Neural cell (in vitro differentiated cells): ENCODE results near the gene CDK5RAP2. TPM values are rescaled to one million over a fixed set of nuclear protein-coding genes. Genes with fewer than 3 reads are reported as not detected.

Experiments
- H2AFZ ChIP-seq: fragments of 200-600, 300-800 bp; sonication (generic), shearing (Covaris generic); 2 replicates; pipeline ENCODE4 v1.6.0; 2014; ENCODE audit warnings: low read depth, mild to moderate bottlenecking, antibody characterized with exemption, low read length, moderate library complexity
- H3F3A ChIP-seq: fragments of 200-600 bp; shearing (Covaris generic); 2 replicates; pipeline ENCODE4 v1.6.1; 2016; ENCODE audit warnings: mild to moderate bottlenecking, moderate library complexity, mixed read lengths, antibody characterized with exemption, low read length; ENCODE audit not compliant: insufficient read depth, poor library complexity, severe bottlenecking
- H3K27ac ChIP-seq: fragments of 200-600, 300-800 bp; sonication (generic), shearing (Covaris generic); 2 replicates; pipeline ENCODE4 v1.5.1; 2014; ENCODE audit warnings: mild to moderate bottlenecking, low read length, moderate library complexity
- H3K27me3 ChIP-seq: fragments of 300-800, 200-600 bp; sonication (generic), shearing (Covaris generic); 2 replicates; pipeline ENCODE4 v1.6.0; 2014; ENCODE audit warnings: mild to moderate bottlenecking, low read depth, low read length, moderate library complexity; ENCODE audit not compliant: insufficient read depth
- H3K36me3 ChIP-seq: fragments of 300-800, 200-600 bp; sonication (generic), shearing (Covaris generic); 2 replicates; pipeline ENCODE4 v1.5.1; 2014; ENCODE audit warnings: mild to moderate bottlenecking, antibody characterized with exemption, low read length, moderate library complexity; ENCODE audit not compliant: insufficient read depth
- H3K4me2 ChIP-seq: fragments of 300-800, 200-600 bp; sonication (generic), shearing (Covaris generic); 2 replicates; pipeline ENCODE4 v1.6.0; 2014; ENCODE audit warnings: mild to moderate bottlenecking, low read length
- H3K4me3 ChIP-seq: fragments of 300-800, 200-600 bp; sonication (generic), shearing (Covaris generic); 2 replicates; pipeline ENCODE4 v1.5.1; 2014; ENCODE audit warnings: mild to moderate bottlenecking, low read length, moderate library complexity
- H3K79me2 ChIP-seq: fragments of 200-600 bp; shearing (Covaris generic); replicated peaks from 2 replicates; pipeline ENCODE4 v1.6.0; 2014; ENCODE audit warnings: mild to moderate bottlenecking, low read length, moderate library complexity; ENCODE audit not compliant: insufficient read depth
- H3K9ac ChIP-seq: fragments of 300-800, 200-600 bp; sonication (generic), shearing (Covaris generic); 2 replicates; pipeline ENCODE4 v1.6.1; 2016; ENCODE audit warnings: mild to moderate bottlenecking, low read length, mixed read lengths
- H3K9me2 ChIP-seq: fragments of 200-600 bp; shearing (Covaris generic); 2 replicates; pipeline ENCODE4 v1.6.1; 2016; ENCODE audit warnings: mild to moderate bottlenecking, low read length, mixed read lengths; ENCODE audit not compliant: insufficient read depth
- H3K9me3 ChIP-seq: fragments of 200-600, 300-800 bp; sonication (generic), shearing (Covaris generic); 2 replicates; pipeline ENCODE4 v1.6.1; 2016; ENCODE audit warnings: mild to moderate bottlenecking, mixed run types, low read length, moderate library complexity, mixed read lengths
- H4K20me1 ChIP-seq: fragments of 200-600 bp; shearing (Covaris generic); 2 replicates; pipeline ENCODE4 v1.6.1; 2016; ENCODE audit warnings: mild to moderate bottlenecking, mixed run types; ENCODE audit not compliant: insufficient read depth
- EP300 ChIP-seq: fragments of 450-650 bp; conservative IDR thresholded peaks from 2 replicates; pipeline ENCODE4 v1.6.1; 2014; ENCODE audit warnings: antibody characterized with exemption, mild to moderate bottlenecking, moderate library complexity; ENCODE audit not compliant: poor library complexity, severe bottlenecking
- EZH2 ChIP-seq: fragments of 200-600, 300-800 bp; shearing (Covaris generic), sonication (generic); IDR thresholded peaks from 2 replicates; pipeline ENCODE4 v1.6.1; 2014; ENCODE audit warnings: antibody characterized with exemption, low read length, borderline replicate concordance, mild to moderate bottlenecking; ENCODE audit not compliant: insufficient read depth, poor library complexity, severe bottlenecking
- MXI1 ChIP-seq: fragments of 450-650 bp; conservative IDR thresholded peaks from 2 replicates; pipeline ENCODE4 v1.6.1; 2014; ENCODE audit warnings: antibody characterized with exemption, mild to moderate bottlenecking; ENCODE audit not compliant: poor library complexity, severe bottlenecking
- POLR2AphosphoS5 ChIP-seq: IDR thresholded peaks from 2 replicates; pipeline ENCODE4 v1.6.1; 2012
- RAD21 ChIP-seq: fragments of 450-650 bp; conservative IDR thresholded peaks from 2 replicates; pipeline ENCODE4 v1.6.1; 2014; ENCODE audit warnings: antibody characterized with exemption, mild to moderate bottlenecking, moderate library complexity
- SMC3 ChIP-seq: fragments of 450-650 bp; conservative IDR thresholded peaks from 2 replicates; pipeline ENCODE4 v1.6.1; 2014; ENCODE audit warnings: antibody characterized with exemption, mild to moderate bottlenecking, moderate library complexity; ENCODE audit not compliant: poor library complexity
- TAF1 ChIP-seq: IDR thresholded peaks from 2 replicates; pipeline ENCODE4 v1.6.1; 2012; ENCODE audit warnings: low read depth
- polyA plus RNA-seq: library from polyadenylated mRNA; depleted of rRNA; stranded (reverse); fragments of >200 nt; gene quantifications from 2 replicates; pipeline ENCODE4 v1.2.3, GENCODE V29; 2014
- TF ChIP-seq, protein P1 (sequence below): fragments of 450-650 bp; IDR thresholded peaks from 2 replicates; pipeline ENCODE4 v1.5.1; 2014; ENCODE audit warnings: antibody characterized with exemption, mild to moderate bottlenecking, moderate library complexity; ENCODE audit not compliant: poor library complexity, severe bottlenecking
- TF ChIP-seq, protein P2 (sequence below): IDR thresholded peaks from 2 replicates; pipeline ENCODE4 v1.6.1; 2012; ENCODE audit warnings: borderline replicate concordance

CDK5RAP2 gene
- polyA plus RNA-seq, 1 donor from 2014 or later: 43.3 TPM

DNA sequence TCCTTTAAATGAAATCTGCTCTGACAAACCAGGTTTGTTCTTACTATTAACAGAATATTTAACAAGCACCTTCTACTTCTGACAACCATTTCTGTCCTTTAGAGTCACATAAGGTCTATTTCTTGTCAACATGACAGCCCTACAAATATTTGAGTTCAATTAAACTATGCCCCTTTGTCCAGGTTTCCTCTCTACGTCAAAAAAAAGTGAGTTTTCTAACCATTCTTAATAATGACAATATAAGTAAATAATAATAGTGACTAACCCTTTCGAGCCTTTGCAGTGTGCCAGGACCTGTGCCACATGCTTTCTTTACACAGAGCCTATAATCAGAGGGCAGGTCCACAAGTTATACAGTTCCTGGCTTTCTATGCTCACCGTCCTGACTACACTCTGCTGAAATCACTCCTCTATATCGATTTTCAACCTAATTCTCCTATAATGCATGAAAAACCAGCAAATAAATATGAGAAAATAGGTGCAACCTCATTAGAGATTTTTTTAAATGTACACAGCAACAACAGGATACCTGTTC lies 115.0 kb downstream of the CDK5RAP2 start:
- Histone ChIP-seq H4K20me1 (no peaks in the 10 kb centered on the region), H3K9ac (no peak overlapping the region), H3F3A (no peaks in the 10 kb centered on the region), H3K27ac (no peak overlapping the region), H3K27me3 (no peaks in the 10 kb centered on the region), H3K36me3 (no peaks in the 10 kb centered on the region), H3K4me3 (no peak overlapping the region), H2AFZ (no peak overlapping the region), H3K79me2 (no peaks in the 10 kb centered on the region), H3K4me2 (no peak overlapping the region), H3K9me3 (no peaks in the 10 kb centered on the region), H3K9me2 (no peaks in the 10 kb centered on the region)
- TF ChIP-seq TAF1 (no peak), EP300 (no peak), EZH2 (no peak), MXI1 (no peak), RAD21 (no peak), SMC3 (no peak), POLR2AphosphoS5 (no peak)
- TF ChIP-seq, protein P1, sequence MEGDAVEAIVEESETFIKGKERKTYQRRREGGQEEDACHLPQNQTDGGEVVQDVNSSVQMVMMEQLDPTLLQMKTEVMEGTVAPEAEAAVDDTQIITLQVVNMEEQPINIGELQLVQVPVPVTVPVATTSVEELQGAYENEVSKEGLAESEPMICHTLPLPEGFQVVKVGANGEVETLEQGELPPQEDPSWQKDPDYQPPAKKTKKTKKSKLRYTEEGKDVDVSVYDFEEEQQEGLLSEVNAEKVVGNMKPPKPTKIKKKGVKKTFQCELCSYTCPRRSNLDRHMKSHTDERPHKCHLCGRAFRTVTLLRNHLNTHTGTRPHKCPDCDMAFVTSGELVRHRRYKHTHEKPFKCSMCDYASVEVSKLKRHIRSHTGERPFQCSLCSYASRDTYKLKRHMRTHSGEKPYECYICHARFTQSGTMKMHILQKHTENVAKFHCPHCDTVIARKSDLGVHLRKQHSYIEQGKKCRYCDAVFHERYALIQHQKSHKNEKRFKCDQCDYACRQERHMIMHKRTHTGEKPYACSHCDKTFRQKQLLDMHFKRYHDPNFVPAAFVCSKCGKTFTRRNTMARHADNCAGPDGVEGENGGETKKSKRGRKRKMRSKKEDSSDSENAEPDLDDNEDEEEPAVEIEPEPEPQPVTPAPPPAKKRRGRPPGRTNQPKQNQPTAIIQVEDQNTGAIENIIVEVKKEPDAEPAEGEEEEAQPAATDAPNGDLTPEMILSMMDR: no peak
- TF ChIP-seq, protein P2, sequence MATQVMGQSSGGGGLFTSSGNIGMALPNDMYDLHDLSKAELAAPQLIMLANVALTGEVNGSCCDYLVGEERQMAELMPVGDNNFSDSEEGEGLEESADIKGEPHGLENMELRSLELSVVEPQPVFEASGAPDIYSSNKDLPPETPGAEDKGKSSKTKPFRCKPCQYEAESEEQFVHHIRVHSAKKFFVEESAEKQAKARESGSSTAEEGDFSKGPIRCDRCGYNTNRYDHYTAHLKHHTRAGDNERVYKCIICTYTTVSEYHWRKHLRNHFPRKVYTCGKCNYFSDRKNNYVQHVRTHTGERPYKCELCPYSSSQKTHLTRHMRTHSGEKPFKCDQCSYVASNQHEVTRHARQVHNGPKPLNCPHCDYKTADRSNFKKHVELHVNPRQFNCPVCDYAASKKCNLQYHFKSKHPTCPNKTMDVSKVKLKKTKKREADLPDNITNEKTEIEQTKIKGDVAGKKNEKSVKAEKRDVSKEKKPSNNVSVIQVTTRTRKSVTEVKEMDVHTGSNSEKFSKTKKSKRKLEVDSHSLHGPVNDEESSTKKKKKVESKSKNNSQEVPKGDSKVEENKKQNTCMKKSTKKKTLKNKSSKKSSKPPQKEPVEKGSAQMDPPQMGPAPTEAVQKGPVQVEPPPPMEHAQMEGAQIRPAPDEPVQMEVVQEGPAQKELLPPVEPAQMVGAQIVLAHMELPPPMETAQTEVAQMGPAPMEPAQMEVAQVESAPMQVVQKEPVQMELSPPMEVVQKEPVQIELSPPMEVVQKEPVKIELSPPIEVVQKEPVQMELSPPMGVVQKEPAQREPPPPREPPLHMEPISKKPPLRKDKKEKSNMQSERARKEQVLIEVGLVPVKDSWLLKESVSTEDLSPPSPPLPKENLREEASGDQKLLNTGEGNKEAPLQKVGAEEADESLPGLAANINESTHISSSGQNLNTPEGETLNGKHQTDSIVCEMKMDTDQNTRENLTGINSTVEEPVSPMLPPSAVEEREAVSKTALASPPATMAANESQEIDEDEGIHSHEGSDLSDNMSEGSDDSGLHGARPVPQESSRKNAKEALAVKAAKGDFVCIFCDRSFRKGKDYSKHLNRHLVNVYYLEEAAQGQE: no peak

DNA sequence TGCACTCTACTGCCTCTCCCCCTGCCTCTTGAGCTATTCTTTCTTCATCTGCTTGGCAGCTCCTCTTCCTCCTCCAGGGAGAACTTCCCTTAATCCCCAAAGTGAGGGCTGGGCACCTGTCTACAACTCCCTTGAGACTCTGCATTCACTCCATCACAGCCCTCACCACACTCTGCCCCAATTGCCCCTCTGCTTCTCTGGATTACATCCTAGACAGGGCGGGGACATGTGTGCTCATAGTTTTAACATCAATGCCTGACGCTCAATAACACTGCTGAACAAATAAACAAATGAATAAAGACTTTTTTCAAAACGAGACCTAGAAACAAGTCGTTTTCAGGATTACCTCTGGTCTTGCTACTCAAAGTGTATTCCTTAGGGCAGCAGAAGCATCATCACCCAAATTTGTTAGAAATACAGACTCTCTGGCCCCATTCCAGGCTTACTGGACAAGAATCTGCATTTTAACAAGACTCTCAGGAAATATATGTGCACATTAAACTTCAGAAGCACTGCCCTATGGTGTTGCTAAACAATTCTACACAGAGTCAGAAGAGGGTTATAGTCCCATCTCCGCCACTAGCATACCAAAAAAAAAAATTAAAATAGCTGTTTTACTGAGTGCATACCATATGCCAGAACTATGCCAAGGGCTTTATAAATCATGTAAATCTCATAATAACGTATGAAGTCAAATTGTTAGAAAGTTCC lies 115.6 kb downstream of the CDK5RAP2 start:
- no peaks in the 10 kb centered on the region for H3F3A ChIP-seq
- no peaks in the 10 kb centered on the region for H3K36me3 ChIP-seq
- H3K9ac ChIP-seq: no peak overlapping the region
- no peaks in the 10 kb centered on the region for H3K27me3 ChIP-seq
- H3K9me2 ChIP-seq: no peaks in the 10 kb centered on the region
- H2AFZ ChIP-seq: no peak overlapping the region
- H3K4me2 ChIP-seq: no peak overlapping the region
- H3K9me3 ChIP-seq: no peaks in the 10 kb centered on the region
- H3K27ac ChIP-seq: no peak overlapping the region
- no peak overlapping the region for H3K4me3 ChIP-seq
- no peaks in the 10 kb centered on the region for H3K79me2 ChIP-seq
- no peaks in the 10 kb centered on the region for H4K20me1 ChIP-seq
- no peak for TF ChIP-seq EP300
- no peak for TF ChIP-seq MXI1
- TF ChIP-seq, protein P1: no peak
- no peak for TF ChIP-seq EZH2
- TF ChIP-seq TAF1: no peak
- TF ChIP-seq RAD21: no peak
- no peak for TF ChIP-seq POLR2AphosphoS5
- no peak for TF ChIP-seq SMC3
- TF ChIP-seq, protein P2: no peak
